Measurements from ENCODE around the gene PALM2AKAP2. TPM values are rescaled to one million over a fixed set of nuclear protein-coding genes. Genes with fewer than 3 reads are reported as not detected.

PALM2AKAP2 gene
- total RNA-seq, 2 experiments from 2014 or later, result not detected

GRCh38 chr9:109805050-109805449, 25.1 kb downstream of the PALM2AKAP2 start:
- Histone ChIP-seq H3K9me3 (ENCODE audit: low read length) (no peaks in the 10 kb centered on the region), H3K4me3 (ENCODE audit: low read depth, low read length, poor library complexity, severe bottlenecking) (no peak overlapping the region), H3K4me1 (ENCODE audit: insufficient read depth, low read length, poor library complexity, severe bottlenecking) (no peaks in the 10 kb centered on the region), H4K20me1 (ENCODE audit: insufficient read depth, low read length) (no peaks in the 10 kb centered on the region), H3K79me2 (ENCODE audit: insufficient read depth, low read depth, low read length) (no peaks in the 10 kb centered on the region), H3K36me3 (ENCODE audit: insufficient read depth, low read length) (no peaks in the 10 kb centered on the region), H3K9me2 (ENCODE audit: insufficient read depth, low read length) (no peaks in the 10 kb centered on the region), H3K27ac (ENCODE audit: low read depth, low read length, poor library complexity, severe bottlenecking) (no peak overlapping the region), H3K4me2 (ENCODE audit: low read length) (no peak overlapping the region), H2AFZ (ENCODE audit: low read length) (no peak overlapping the region)
- BruUV-seq (replicated peaks), result no TSS peak
- intact Hi-C loops (cut with micrococcal nuclease; ENCODE audit: unreplicated experiment), result loop anchor here (2.0 kb wide), 1 partner anchor 42 kb away; no protein-coding TSS in a partner anchor
- no peak for DNase-seq (ENCODE audit: low spot score)
- no peak for TF ChIP-seq EZH2phosphoT487 (IDR thresholded peaks at IDR 0.05; ENCODE audit: borderline replicate concordance, low read depth, low read length)
- TF ChIP-seq CTCF (conservative IDR thresholded peaks at IDR 0.05; ENCODE audit: low read length), result no peak
- ChIA-PET POLR2A (no interaction called here), CTCF (ENCODE audit: unreplicated experiment) (interaction anchor here (0.5 kb wide), 1 partner anchor 451 kb away, joined by 4 read pairs; the partner anchor contains the start of gene TXN)

GRCh38 chr9:109806506-109807115, 26.6 kb downstream of the PALM2AKAP2 start:
- BruUV-seq (replicated peaks), result no TSS peak
- TF ChIP-seq EZH2phosphoT487 (IDR thresholded peaks at IDR 0.05; ENCODE audit: borderline replicate concordance, low read depth, low read length) (no peak), CTCF (conservative IDR thresholded peaks at IDR 0.05; ENCODE audit: low read length) (no peak)
- intact Hi-C loops (cut with micrococcal nuclease; ENCODE audit: unreplicated experiment), result no loop called here

GRCh38 chr9:109811876-109812275, 31.9 kb downstream of the PALM2AKAP2 start:
- Histone ChIP-seq H4K20me1 (ENCODE audit: insufficient read depth, low read length) (no peaks in the 10 kb centered on the region), H3K9me3 (ENCODE audit: low read length) (no peaks in the 10 kb centered on the region), H2AFZ (ENCODE audit: low read length) (no peak overlapping the region), H3K4me3 (ENCODE audit: low read depth, low read length, poor library complexity, severe bottlenecking) (no peak overlapping the region), H3K36me3 (ENCODE audit: insufficient read depth, low read length) (no peaks in the 10 kb centered on the region), H3K79me2 (ENCODE audit: insufficient read depth, low read depth, low read length) (no peaks in the 10 kb centered on the region), H3K4me2 (ENCODE audit: low read length) (no peak overlapping the region), H3K4me1 (ENCODE audit: insufficient read depth, low read length, poor library complexity, severe bottlenecking) (no peaks in the 10 kb centered on the region), H3K27ac (ENCODE audit: low read depth, low read length, poor library complexity, severe bottlenecking) (no peak overlapping the region), H3K9me2 (ENCODE audit: insufficient read depth, low read length) (no peaks in the 10 kb centered on the region)
- DNase-seq (ENCODE audit: low spot score), result no peak
- CTCF ChIA-PET (ENCODE audit: unreplicated experiment), result no interaction called here
- POLR2A ChIA-PET, result no interaction called here
- no peak for TF ChIP-seq EZH2phosphoT487 (IDR thresholded peaks at IDR 0.05; ENCODE audit: borderline replicate concordance, low read depth, low read length)
- TF ChIP-seq CTCF (conservative IDR thresholded peaks at IDR 0.05; ENCODE audit: low read length), result no peak
- BruUV-seq (replicated peaks), result no TSS peak
- intact Hi-C loops (cut with micrococcal nuclease; ENCODE audit: unreplicated experiment), result no loop called here

More at GRCh38 chr9:109806506-109807115, 26.6 kb downstream of the PALM2AKAP2 start:
- Histone ChIP-seq H3K9me2 (ENCODE audit: insufficient read depth, low read length) (no peaks in the 10 kb centered on the region), H3K4me2 (ENCODE audit: low read length) (no peak overlapping the region), H3K27ac (ENCODE audit: low read depth, low read length, poor library complexity, severe bottlenecking) (no peak overlapping the region), H3K36me3 (ENCODE audit: insufficient read depth, low read length) (no peaks in the 10 kb centered on the region), H4K20me1 (ENCODE audit: insufficient read depth, low read length) (no peaks in the 10 kb centered on the region), H3K79me2 (ENCODE audit: insufficient read depth, low read depth, low read length) (no peaks in the 10 kb centered on the region), H3K9me3 (ENCODE audit: low read length) (no peaks in the 10 kb centered on the region), H2AFZ (ENCODE audit: low read length) (no peak overlapping the region), H3K4me1 (ENCODE audit: insufficient read depth, low read length, poor library complexity, severe bottlenecking) (no peaks in the 10 kb centered on the region), H3K4me3 (ENCODE audit: low read depth, low read length, poor library complexity, severe bottlenecking) (no peak overlapping the region)
- POLR2A ChIA-PET, result interaction anchor here (0.5 kb wide), 1 partner anchor 848 kb away, joined by 3 read pairs; no protein-coding TSS in a partner anchor
- DNase-seq (ENCODE audit: low spot score), result no peak
- CTCF ChIA-PET (ENCODE audit: unreplicated experiment), result no interaction called here

All from OCI-LY7 (cell line).